CD14-positive monocyte (primary cell): ENCODE measurements around the gene LIMA1. TPM values are rescaled to one million over a fixed set of nuclear protein-coding genes. Genes with fewer than 3 reads are reported as not detected.
A peak's percentile ranks its signal among the peaks of the same experiment; 100 is the strongest.

Source experiments
- DNase-seq, 3 donors: peaks; one replicate each; pipeline ENCODE4 v3.0.0-alpha.2; 2011 to 2022
- H2AFZ ChIP-seq: 2 replicates; pipeline ENCODE4 v1.6.0; 2012; ENCODE audit warnings: mild to moderate bottlenecking, low read depth, low read length, inconsistent platforms; ENCODE audit not compliant: insufficient read depth, poor library complexity, severe bottlenecking
- H3K27ac ChIP-seq, 2 donors: 1 replicate in 1 of 2; 2 replicates in 1 of 2; pipeline ENCODE4 v1.5.1; 2012 to 2013; ENCODE audit warnings: low read length in 2 of 2, control low read depth in 1 of 2, inconsistent platforms in 1 of 2, low read depth in 1 of 2, mild to moderate bottlenecking in 1 of 2
- H3K27me3 ChIP-seq, 2 donors: one replicate each; pipeline versions ENCODE4 v1.6.0 to v1.6.1; 2011 to 2013; ENCODE audit warnings: low read length in 2 of 2; ENCODE audit not compliant: control insufficient read depth in 2 of 2, insufficient read depth in 2 of 2
- H3K36me3 ChIP-seq, 2 donors: replicated peaks in 1 of 2; 1 replicate in 1 of 2; 2 replicates in 1 of 2; pipeline versions ENCODE4 v1.5.1 to v1.6.1; 2012 to 2013; ENCODE audit warnings: low read length in 2 of 2, control low read depth in 1 of 2, inconsistent platforms in 1 of 2, mild to moderate bottlenecking in 1 of 2; ENCODE audit not compliant: insufficient read depth in 2 of 2, control insufficient read depth in 1 of 2
- H3K4me1 ChIP-seq, 2 donors: 1 replicate in 1 of 2; 2 replicates in 1 of 2; pipeline versions ENCODE4 v1.5.1 to v1.6.1; 2012 to 2013; ENCODE audit warnings: low read length in 2 of 2, control low read depth in 1 of 2, inconsistent platforms in 1 of 2, mild to moderate bottlenecking in 1 of 2, moderate library complexity in 1 of 2; ENCODE audit not compliant: insufficient read depth in 2 of 2, control insufficient read depth in 1 of 2
- H3K4me2 ChIP-seq: replicated peaks from 2 replicates; pipeline ENCODE3; 2012; ENCODE audit warnings: low read length, moderate library complexity, mild to moderate bottlenecking; ENCODE audit not compliant: poor library complexity, severe bottlenecking; ENCODE audit errors: extremely low read depth
- H3K4me3 ChIP-seq, 3 experiments: fragments of 200-600 bp in 1 of 3; sonication (generic) in 1 of 3; replicated peaks in 1 of 3; 1 replicate in 2 of 3; 2 replicates in 1 of 3; pipeline ENCODE4 v1.5.1; 2011 to 2013; ENCODE audit warnings: low read length in 3 of 3, mild to moderate bottlenecking in 3 of 3, control low read depth in 2 of 3, low read depth in 2 of 3, inconsistent platforms in 1 of 3, moderate library complexity in 1 of 3
- H3K79me2 ChIP-seq: 2 replicates; pipeline ENCODE4 v1.6.0; 2012; ENCODE audit warnings: mild to moderate bottlenecking, control low read depth, inconsistent platforms, low read length, moderate library complexity; ENCODE audit not compliant: insufficient read depth
- H3K9ac ChIP-seq: 2 replicates; pipeline ENCODE4 v1.6.0; 2017; ENCODE audit warnings: low read length, mild to moderate bottlenecking; ENCODE audit not compliant: insufficient read depth, poor library complexity, severe bottlenecking
- H3K9me3 ChIP-seq, 2 donors: replicated peaks in 1 of 2; 1 replicate in 1 of 2; 2 replicates in 1 of 2; pipeline versions ENCODE4 v1.5.1 to v1.6.1; 2012 to 2013; ENCODE audit warnings: low read length in 2 of 2, control low read depth in 1 of 2; ENCODE audit not compliant: control insufficient read depth in 1 of 2, insufficient read depth in 1 of 2
- H4K20me1 ChIP-seq: 2 replicates; pipeline ENCODE4 v1.6.0; 2012; ENCODE audit warnings: mild to moderate bottlenecking, low read length, control low read depth, moderate library complexity; ENCODE audit not compliant: insufficient read depth
- H3K27ac Mint-ChIP-seq, 7 donors: one replicate each; pipeline ENCODE4 v1.8.0; 2020; ENCODE audit warnings: mild to moderate bottlenecking in 7 of 7, mixed read lengths in 7 of 7, moderate library complexity in 6 of 7, inconsistent platforms in 2 of 7
- H3K27me3 Mint-ChIP-seq, 3 donors: one replicate each; pipeline ENCODE4 v1.8.0; 2021 to 2022; ENCODE audit warnings: low read depth in 3 of 3, mild to moderate bottlenecking in 3 of 3, mixed read lengths in 3 of 3, moderate library complexity in 3 of 3, inconsistent platforms in 1 of 3
- H3K36me3 Mint-ChIP-seq, 2 donors: one replicate each; pipeline ENCODE4 v1.8.0; 2020; ENCODE audit warnings: mixed read lengths in 2 of 2, inconsistent platforms in 1 of 2, mild to moderate bottlenecking in 1 of 2
- H3K4me1 Mint-ChIP-seq: one replicate; pipeline ENCODE4 v1.8.0; 2020; ENCODE audit warnings: mild to moderate bottlenecking, mixed read lengths
- H3K4me3 Mint-ChIP-seq, 2 donors: one replicate each; pipeline ENCODE4 v1.8.0; 2020; ENCODE audit warnings: mild to moderate bottlenecking in 2 of 2, mixed read lengths in 2 of 2, moderate library complexity in 1 of 2
- H3K9me3 Mint-ChIP-seq, 7 donors: one replicate each; pipeline ENCODE4 v1.8.0; 2020 to 2022; ENCODE audit warnings: mixed read lengths in 7 of 7, mild to moderate bottlenecking in 6 of 7, moderate library complexity in 6 of 7, inconsistent platforms in 2 of 7
- CTCF ChIP-seq: fragments of 200-600 bp; IDR thresholded peaks from one replicate; pipeline ENCODE4 v1.8.0; 2022; ENCODE audit warnings: antibody characterized with exemption, mild to moderate bottlenecking
- WGBS: methylation state at CpG from one replicate; pipeline ENCODE4 v1.1.5; 2013; ENCODE audit warnings: missing lambda C conversion rate; ENCODE audit not compliant: insufficient coverage; 5-methylcytosine and 5-hydroxymethylcytosine counted together
- intact Hi-C, 2 donors: fragments of 100-400 bp; cut with micrococcal nuclease; formaldehyde crosslinking; loops; one replicate each; pipeline versions ENCODE4 v1.15.0 to v1.15.1; 2023
- polyA plus RNA-seq, 3 donors: library from polyadenylated mRNA; depleted of rRNA in 1 of 3; unstranded in 2 of 3; stranded (reverse) in 1 of 3; fragments of 300-500 nt in 2 of 3; fragments of >200 nt in 1 of 3; fragmentation: Illumina TruSeq in 2 of 3; gene quantifications; 1 replicate in 2 of 3; 2 replicates in 1 of 3; pipeline ENCODE4 v1.2.3, GENCODE V29; 2012 to 2021

LIMA1 gene
- polyA plus RNA-seq, 3 donors = 0.24 to 0.62 (median 0.51) TPM

- no peaks in the 10 kb centered on the region for H3K79me2 ChIP-seq
- H3K9me3 Mint-ChIP-seq = no peaks in the 10 kb centered on the region
- H3K27ac Mint-ChIP-seq = peak overlapping the region in 3 of 7 donors; percentile 40 to 64 (median 63)
- peaks cover 0 to 6% of the 10 kb centered on the region in 2 donors for H3K27me3 ChIP-seq
- H3K4me2 ChIP-seq = peak overlapping the region; percentile 90
- peak overlapping the region; percentile 65 to 92 (median 87) for H3K4me3 ChIP-seq
- peak overlapping the region; percentile 95 for H2AFZ ChIP-seq
- H3K36me3 Mint-ChIP-seq = no peaks in the 10 kb centered on the region
- no peaks in the 10 kb centered on the region for H3K36me3 ChIP-seq
- WGBS = no CpG with 5 or more reads among the region's 14 CpGs
- H4K20me1 ChIP-seq = no peaks in the 10 kb centered on the region
- no peak overlapping the region for H3K27ac ChIP-seq
- no peak for TF ChIP-seq CTCF
- H3K4me3 Mint-ChIP-seq = peak overlapping the region; percentile 96
- intact Hi-C loops = no loop called here
- H3K9me3 ChIP-seq = no peaks in the 10 kb centered on the region
- H3K9ac ChIP-seq = peak overlapping the region; percentile 58
- H3K4me1 Mint-ChIP-seq = peaks cover 14% of the 10 kb centered on the region
- DNase-seq = no peak
- peaks cover 4 to 9% (median 6%) of the 10 kb centered on the region in 3 donors for H3K27me3 Mint-ChIP-seq
- peaks cover 14 to 20% of the 10 kb centered on the region in 2 donors for H3K4me1 ChIP-seq
Observed at GRCh38 chr12:50282721-50283228, 545 bp downstream of the LIMA1 start.

GRCh38 chr12:50279501-50279900, 3.8 kb downstream of the LIMA1 start:
- Mint-ChIP-seq H3K36me3 (no peaks in the 10 kb centered on the region), H3K4me1 (peaks cover 14% of the 10 kb centered on the region), H3K9me3 (no peaks in the 10 kb centered on the region), H3K27me3 (peaks cover 4 to 9% (median 6%) of the 10 kb centered on the region in 3 donors), H3K27ac (no peak overlapping the region), H3K4me3 (no peak overlapping the region)
- Histone ChIP-seq H3K27ac (no peak overlapping the region), H3K27me3 (peaks cover 0 to 6% of the 10 kb centered on the region in 2 donors), H2AFZ (no peak overlapping the region), H3K9me3 (no peaks in the 10 kb centered on the region), H3K4me3 (no peak overlapping the region), H4K20me1 (no peaks in the 10 kb centered on the region), H3K36me3 (no peaks in the 10 kb centered on the region), H3K79me2 (no peaks in the 10 kb centered on the region), H3K4me1 (peaks cover 14 to 19% of the 10 kb centered on the region in 2 donors), H3K9ac (no peak overlapping the region), H3K4me2 (no peak overlapping the region)
- no peak for TF ChIP-seq CTCF
- no peak for DNase-seq
- WGBS = 93% methylated on average over 3 of the region's 4 CpGs
- intact Hi-C loops = no loop called here
